RWPE2 (cell line): ENCODE data around the gene UCHL5.
"Not testable (repeated sequence)": the region's sequence is repeated elsewhere in the genome, so short reads cannot be mapped to it uniquely, and the experiment has no call there.

ENCODE experiments used
- ATAC-seq: fragments of 200-7000 bp; cut with Tn5 transposase; 3 replicates; pipeline ENCODE4 v1.9.1; 2021; ENCODE audit warnings: low read depth
- DNase-seq: peaks from one replicate; pipeline ENCODE4 v3.0.0-alpha.2; 2020; ENCODE audit warnings: low spot score
- H3K27ac ChIP-seq: fragments of 450-650 bp; 2 replicates; pipeline ENCODE4 v1.5.1; 2017; ENCODE audit warnings: mild to moderate bottlenecking; ENCODE audit not compliant: poor library complexity, severe bottlenecking
- H3K27me3 ChIP-seq: fragments of 250-450 bp; sonication (Bioruptor Pico); 2 replicates; pipeline ENCODE4 v1.5.1; 2021; ENCODE audit warnings: mild to moderate bottlenecking, moderate library complexity; ENCODE audit not compliant: insufficient read depth, poor library complexity, severe bottlenecking
- H3K36me3 ChIP-seq: fragments of 250-450 bp; sonication (Bioruptor Pico); 2 replicates; pipeline ENCODE4 v1.5.1; 2020; ENCODE audit warnings: low read depth, mild to moderate bottlenecking, moderate library complexity
- H3K4me1 ChIP-seq: fragments of 250-450 bp; sonication (Bioruptor Pico); 2 replicates; pipeline ENCODE4 v1.5.1; 2021; ENCODE audit warnings: mild to moderate bottlenecking, moderate library complexity; ENCODE audit not compliant: insufficient read depth, poor library complexity, severe bottlenecking
- H3K4me3 ChIP-seq: fragments of 250-450 bp; sonication (Bioruptor Pico); 2 replicates; pipeline ENCODE4 v1.5.1; 2021; ENCODE audit warnings: mild to moderate bottlenecking, moderate library complexity; ENCODE audit not compliant: severe bottlenecking
- H3K9me3 ChIP-seq: fragments of 250-450 bp; sonication (Bioruptor Pico); 2 replicates; pipeline ENCODE4 v1.5.1; 2021; ENCODE audit warnings: mild to moderate bottlenecking, moderate library complexity; ENCODE audit not compliant: severe bottlenecking
- CTCF ChIP-seq: fragments of 450-650 bp; IDR thresholded peaks from one replicate; pipeline ENCODE4 v1.5.1; 2017; ENCODE audit warnings: mild to moderate bottlenecking, moderate library complexity; ENCODE audit not compliant: poor library complexity, severe bottlenecking

UCHL5 gene

DNA sequence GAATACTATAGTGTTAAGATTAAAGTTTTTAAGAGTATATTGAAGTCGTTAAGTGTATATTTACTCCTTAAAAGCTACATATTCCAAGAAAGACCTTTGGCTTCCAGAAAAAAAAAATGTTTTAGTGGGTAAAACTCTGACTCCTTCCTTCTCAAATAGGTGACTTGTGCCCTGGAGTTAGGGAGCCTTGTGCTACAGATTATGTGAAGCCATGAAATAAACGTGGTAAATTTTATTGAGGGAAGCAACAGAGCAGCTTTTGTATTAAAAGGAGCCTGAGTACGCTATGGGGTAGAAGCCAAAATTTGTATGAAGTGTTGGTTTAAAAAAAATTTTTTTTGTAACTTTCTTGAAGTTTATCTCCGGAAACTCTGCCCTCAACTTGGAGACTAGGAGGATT, 1.2 kb upstream of the UCHL5 start:
- H3K27ac ChIP-seq, result peak overlapping the region; percentile 84
- H3K27me3 ChIP-seq, result no peaks in the 10 kb centered on the region
- H3K4me3 ChIP-seq, result peak overlapping the region; percentile 62
- H3K9me3 ChIP-seq, result no peaks in the 10 kb centered on the region
- no peak for ATAC-seq
- DNase-seq, result no peak
- no peak for TF ChIP-seq CTCF
- H3K4me1 ChIP-seq, result peaks cover 17% of the 10 kb centered on the region
- H3K36me3 ChIP-seq, result peaks cover 22% of the 10 kb centered on the region

DNA sequence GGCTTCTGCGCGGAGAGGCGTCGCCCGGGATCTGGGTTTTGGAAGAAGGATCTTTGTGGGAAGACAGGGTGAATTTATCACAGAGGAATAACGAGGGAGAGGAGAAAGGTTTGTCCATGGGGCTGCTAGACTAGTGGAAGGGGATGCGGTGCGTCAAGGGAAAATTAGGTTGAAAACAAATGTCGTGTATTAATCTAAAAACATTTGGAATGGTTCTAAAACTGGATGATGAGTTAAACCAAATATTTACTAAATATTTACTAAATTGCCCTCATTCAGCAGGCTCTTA, 899 bp upstream of the UCHL5 start:
- peaks cover 17% of the 10 kb centered on the region for H3K4me1 ChIP-seq
- peaks cover 23% of the 10 kb centered on the region for H3K36me3 ChIP-seq

DNA sequence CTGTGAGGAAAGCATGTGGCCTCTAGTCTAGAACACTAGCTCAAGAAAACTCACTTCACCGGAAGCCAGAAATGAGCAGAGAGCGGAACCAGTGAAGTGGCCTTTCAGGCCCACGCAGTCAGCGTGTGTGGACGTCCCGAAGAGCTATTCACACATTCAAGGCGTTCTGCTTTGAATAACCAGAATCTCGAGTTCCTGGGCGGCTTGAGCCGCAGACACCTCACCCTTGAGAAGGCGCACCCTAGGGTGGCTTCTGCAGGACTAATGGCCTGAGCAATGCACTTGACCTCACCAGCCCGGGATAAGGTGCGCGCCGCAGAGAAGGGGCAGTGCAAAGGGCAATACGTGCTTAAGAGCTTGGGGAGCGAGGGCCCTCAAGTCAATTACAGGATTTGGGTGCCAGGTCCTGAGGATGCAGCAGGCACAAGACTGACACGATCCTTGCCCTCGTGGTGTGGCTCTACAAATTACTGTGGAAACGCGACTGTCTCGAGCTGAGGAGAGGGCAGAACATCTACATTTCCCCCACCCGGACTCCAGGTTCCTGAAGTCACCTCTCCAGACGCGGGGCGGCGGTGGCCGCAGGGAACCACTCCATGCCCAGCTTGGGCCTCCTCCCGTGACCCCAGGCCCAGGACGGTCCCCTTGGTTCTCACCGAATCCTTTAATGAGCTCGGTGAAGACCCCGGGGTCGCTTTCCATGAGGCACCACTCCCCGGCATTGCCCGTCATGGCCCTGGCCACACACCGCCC, 455 bp downstream of the UCHL5 start:
- H3K9me3 ChIP-seq, result no peaks in the 10 kb centered on the region
- no peak for TF ChIP-seq CTCF
- peak; percentile 11; the same call in 2 of the 3 replicates for ATAC-seq
- H3K4me3 ChIP-seq, result peak overlapping the region; percentile 62
- peaks cover 23% of the 10 kb centered on the region for H3K36me3 ChIP-seq
- H3K27ac ChIP-seq, result peak overlapping the region; percentile 84
- no peaks in the 10 kb centered on the region for H3K27me3 ChIP-seq
- DNase-seq, result no peak
- peaks cover 17% of the 10 kb centered on the region for H3K4me1 ChIP-seq

More for the DNA sequence above, 899 bp upstream of the UCHL5 start:
- ATAC-seq (no peak), DNase-seq (no peak)
- Histone ChIP-seq H3K9me3 (no peaks in the 10 kb centered on the region), H3K4me3 (peak overlapping the region; percentile 62), H3K27ac (peak overlapping the region; percentile 84), H3K27me3 (no peaks in the 10 kb centered on the region)
- no peak for TF ChIP-seq CTCF

- Histone ChIP-seq H3K9me3 (no peaks in the 10 kb centered on the region), H3K27me3 (no peaks in the 10 kb centered on the region), H3K27ac (no peak overlapping the region), H3K36me3 (peaks cover 45% of the 10 kb centered on the region), H3K4me1 (peaks cover 7% of the 10 kb centered on the region), H3K4me3 (no peak overlapping the region)
- no peak for DNase-seq
- ATAC-seq, result no peak
- TF ChIP-seq CTCF, result no peak
Observed at GRCh38 chr1:193054169-193054675, 4.9 kb downstream of the UCHL5 start.

GRCh38 chr1:193048913-193049312, 10.2 kb downstream of the UCHL5 start:
- H3K36me3 ChIP-seq, result peaks cover 77% of the 10 kb centered on the region
- not testable (repeated sequence) for H3K4me1 ChIP-seq, H3K4me3 ChIP-seq, ATAC-seq, H3K27me3 ChIP-seq, H3K27ac ChIP-seq, DNase-seq, H3K9me3 ChIP-seq
